ENCODE results near the gene KTN1.

The KTN1 gene

GRCh38 chr14:55546212-55546874 is 33.7 kb upstream of the KTN1 start:
- no peak for ATAC-seq
- TF ChIP-seq OSR1 (CRISPR knock-in tag; IDR thresholded peaks at IDR 0.05): no peak
- TF ChIP-seq POU6F1 (CRISPR knock-in tag; IDR thresholded peaks at IDR 0.05; ENCODE audit: borderline replicate concordance, low read depth): no peak
- no peak for TF ChIP-seq CSRNP3 (CRISPR knock-in tag; IDR thresholded peaks at IDR 0.05)
- no peak for TF ChIP-seq ESRRG (CRISPR knock-in tag; IDR thresholded peaks at IDR 0.05)

DNA sequence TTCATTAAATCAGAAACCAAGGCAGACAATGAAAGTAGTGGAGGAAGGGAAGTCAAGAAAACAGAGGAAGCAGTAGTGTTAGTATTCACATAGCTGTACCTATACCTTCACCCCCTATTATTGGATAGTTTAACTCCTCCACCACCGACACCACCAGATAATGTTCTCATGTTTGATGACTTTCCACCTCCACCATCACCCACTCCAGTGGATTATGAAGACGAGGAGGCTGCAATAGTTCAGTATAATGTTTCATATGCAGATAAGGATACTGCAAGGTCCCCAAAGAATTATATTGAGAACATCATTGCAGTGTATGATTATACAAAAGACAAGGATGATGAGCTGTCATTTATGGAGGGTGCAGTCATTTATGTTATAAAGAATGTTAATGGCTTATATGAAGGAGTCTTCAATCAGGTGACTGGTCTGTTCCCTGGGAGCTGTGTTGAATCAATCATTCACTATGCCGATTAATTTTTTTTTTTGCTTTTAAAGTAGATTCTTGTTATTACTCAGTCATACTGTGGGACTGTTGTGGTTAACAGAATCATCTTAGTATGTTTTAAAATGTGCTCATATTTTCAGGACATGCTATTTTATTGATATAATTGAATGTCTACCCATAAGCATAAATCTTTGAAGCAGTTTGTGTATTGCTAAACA is 32.2 kb upstream of the KTN1 start:
- ATAC-seq: no peak
- TF ChIP-seq GLIS3 (CRISPR knock-in tag; IDR thresholded peaks at IDR 0.05) (no peak), ZFP30 (CRISPR knock-in tag; IDR thresholded peaks at IDR 0.05) (no peak), ZC3H10 (CRISPR knock-in tag; IDR thresholded peaks at IDR 0.05) (no peak), CSRNP3 (CRISPR knock-in tag; IDR thresholded peaks at IDR 0.05) (no peak), TOX (CRISPR knock-in tag; IDR thresholded peaks at IDR 0.05; ENCODE audit: borderline replicate concordance) (no peak), ZFP3 (CRISPR knock-in tag; IDR thresholded peaks at IDR 0.05) (no peak), TCF4 (CRISPR knock-in tag; IDR thresholded peaks at IDR 0.05; ENCODE audit: borderline replicate concordance) (no peak), CREB5 (CRISPR knock-in tag; IDR thresholded peaks at IDR 0.05; ENCODE audit: low read depth) (no peak), POU6F1 (CRISPR knock-in tag; IDR thresholded peaks at IDR 0.05; ENCODE audit: borderline replicate concordance, low read depth) (no peak), ARNTL (CRISPR knock-in tag; IDR thresholded peaks at IDR 0.05; ENCODE audit: borderline replicate concordance, low read depth) (no peak), OSR1 (CRISPR knock-in tag; IDR thresholded peaks at IDR 0.05) (no peak), RARB (CRISPR knock-in tag; IDR thresholded peaks at IDR 0.05) (no peak), ZNF565 (CRISPR knock-in tag; conservative IDR thresholded peaks at IDR 0.05; ENCODE audit: low read depth) (no peak)
- TF ChIP-seq, protein P1, sequence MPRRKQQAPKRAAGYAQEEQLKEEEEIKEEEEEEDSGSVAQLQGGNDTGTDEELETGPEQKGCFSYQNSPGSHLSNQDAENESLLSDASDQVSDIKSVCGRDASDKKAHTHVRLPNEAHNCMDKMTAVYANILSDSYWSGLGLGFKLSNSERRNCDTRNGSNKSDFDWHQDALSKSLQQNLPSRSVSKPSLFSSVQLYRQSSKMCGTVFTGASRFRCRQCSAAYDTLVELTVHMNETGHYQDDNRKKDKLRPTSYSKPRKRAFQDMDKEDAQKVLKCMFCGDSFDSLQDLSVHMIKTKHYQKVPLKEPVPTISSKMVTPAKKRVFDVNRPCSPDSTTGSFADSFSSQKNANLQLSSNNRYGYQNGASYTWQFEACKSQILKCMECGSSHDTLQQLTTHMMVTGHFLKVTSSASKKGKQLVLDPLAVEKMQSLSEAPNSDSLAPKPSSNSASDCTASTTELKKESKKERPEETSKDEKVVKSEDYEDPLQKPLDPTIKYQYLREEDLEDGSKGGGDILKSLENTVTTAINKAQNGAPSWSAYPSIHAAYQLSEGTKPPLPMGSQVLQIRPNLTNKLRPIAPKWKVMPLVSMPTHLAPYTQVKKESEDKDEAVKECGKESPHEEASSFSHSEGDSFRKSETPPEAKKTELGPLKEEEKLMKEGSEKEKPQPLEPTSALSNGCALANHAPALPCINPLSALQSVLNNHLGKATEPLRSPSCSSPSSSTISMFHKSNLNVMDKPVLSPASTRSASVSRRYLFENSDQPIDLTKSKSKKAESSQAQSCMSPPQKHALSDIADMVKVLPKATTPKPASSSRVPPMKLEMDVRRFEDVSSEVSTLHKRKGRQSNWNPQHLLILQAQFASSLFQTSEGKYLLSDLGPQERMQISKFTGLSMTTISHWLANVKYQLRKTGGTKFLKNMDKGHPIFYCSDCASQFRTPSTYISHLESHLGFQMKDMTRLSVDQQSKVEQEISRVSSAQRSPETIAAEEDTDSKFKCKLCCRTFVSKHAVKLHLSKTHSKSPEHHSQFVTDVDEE (CRISPR knock-in tag; IDR thresholded peaks at IDR 0.05): no peak
- TF ChIP-seq, protein P2, sequence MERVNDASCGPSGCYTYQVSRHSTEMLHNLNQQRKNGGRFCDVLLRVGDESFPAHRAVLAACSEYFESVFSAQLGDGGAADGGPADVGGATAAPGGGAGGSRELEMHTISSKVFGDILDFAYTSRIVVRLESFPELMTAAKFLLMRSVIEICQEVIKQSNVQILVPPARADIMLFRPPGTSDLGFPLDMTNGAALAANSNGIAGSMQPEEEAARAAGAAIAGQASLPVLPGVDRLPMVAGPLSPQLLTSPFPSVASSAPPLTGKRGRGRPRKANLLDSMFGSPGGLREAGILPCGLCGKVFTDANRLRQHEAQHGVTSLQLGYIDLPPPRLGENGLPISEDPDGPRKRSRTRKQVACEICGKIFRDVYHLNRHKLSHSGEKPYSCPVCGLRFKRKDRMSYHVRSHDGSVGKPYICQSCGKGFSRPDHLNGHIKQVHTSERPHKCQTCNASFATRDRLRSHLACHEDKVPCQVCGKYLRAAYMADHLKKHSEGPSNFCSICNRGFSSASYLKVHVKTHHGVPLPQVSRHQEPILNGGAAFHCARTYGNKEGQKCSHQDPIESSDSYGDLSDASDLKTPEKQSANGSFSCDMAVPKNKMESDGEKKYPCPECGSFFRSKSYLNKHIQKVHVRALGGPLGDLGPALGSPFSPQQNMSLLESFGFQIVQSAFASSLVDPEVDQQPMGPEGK (CRISPR knock-in tag; IDR thresholded peaks at IDR 0.05; ENCODE audit: borderline replicate concordance): no peak
